ENCODE results near the gene UVSSA.

- TF ChIP-seq POLR2AphosphoS5 (IDR thresholded peaks at IDR 0.05; ENCODE audit: borderline replicate concordance, low read depth, low read length) = no peak
- no peak for TF ChIP-seq EZH2 (IDR thresholded peaks at IDR 0.05)
Measured at GRCh38 chr4:1400831-1401408, 53.9 kb downstream of the UVSSA start.
